Stimulated activated CD4-positive, alpha-beta T cell treated with anti-CD3 and anti-CD28 coated beads, Interleukin-1b, Interleukin-23, amount 100 ng/mL, for 24 hours (primary cell): ENCODE measurements around the gene LUC7L.

Source experiments
- DNase-seq, 4 experiments: peaks; one replicate each; pipeline ENCODE4 v3.0.0-alpha.2; 2020; ENCODE audit warnings: low read depth in 4 of 4, low spot score in 1 of 4

Gene LUC7L

DNA sequence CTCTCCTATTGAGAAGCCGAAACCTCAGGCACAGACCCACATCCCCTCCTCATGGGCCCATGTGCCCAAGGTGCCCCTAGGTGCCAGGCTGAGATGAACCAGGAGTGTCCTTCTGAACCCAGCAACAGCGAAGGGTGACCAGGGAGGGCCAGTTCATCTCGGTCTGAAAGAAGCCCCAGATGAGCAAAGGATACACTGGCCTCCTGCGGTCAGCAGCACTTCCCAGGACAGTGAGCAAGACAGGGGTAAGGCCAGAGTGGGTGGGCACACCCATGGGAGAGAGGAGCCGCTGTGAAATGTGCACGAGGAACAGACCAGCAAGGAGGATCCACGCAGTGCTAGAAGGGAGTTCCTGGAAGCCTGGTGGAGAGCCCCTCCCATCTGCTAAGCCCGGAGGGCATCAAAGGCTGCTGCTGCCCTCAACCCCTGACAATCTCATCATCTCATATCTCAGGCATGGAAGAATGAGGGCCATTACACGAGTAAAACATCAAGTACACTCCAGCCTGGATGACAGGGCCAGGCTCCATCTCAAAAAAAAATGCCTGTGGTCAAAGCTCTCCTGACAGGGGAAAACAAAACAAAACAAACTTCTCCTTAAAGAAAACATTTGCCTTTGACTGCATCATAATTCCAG lies 80.1 kb downstream of the LUC7L start:
- no peak for DNase-seq

GRCh38 chr16:146646-147045 lies 82.6 kb downstream of the LUC7L start:
- DNase-seq, result no peak

- no peak for DNase-seq
These were observed 84.4 kb downstream of the LUC7L start for GRCh38 chr16:144797-145252.

DNA sequence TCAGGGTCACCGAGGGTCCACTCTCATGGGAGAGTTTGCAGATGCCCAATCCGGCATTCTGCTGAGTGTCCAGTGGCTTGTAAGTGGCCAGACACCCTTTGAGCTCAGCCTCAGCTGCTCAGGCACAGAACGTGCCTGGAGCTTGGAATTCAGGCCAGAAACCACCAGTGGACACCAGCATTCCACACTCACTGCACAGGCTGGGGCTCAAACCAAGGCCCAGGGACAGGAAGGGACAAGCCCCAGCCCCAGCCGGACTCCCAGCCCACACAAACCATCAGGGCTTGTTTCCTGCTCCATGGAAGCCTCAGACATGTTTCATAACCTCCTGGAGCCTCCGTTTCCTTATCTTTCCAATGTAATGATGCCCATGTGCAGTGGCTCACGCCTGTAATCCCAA lies 85.8 kb downstream of the LUC7L start:
- DNase-seq, result no peak

GRCh38 chr16:143047-143446 lies 86.2 kb downstream of the LUC7L start:
- DNase-seq, result no peak

DNA sequence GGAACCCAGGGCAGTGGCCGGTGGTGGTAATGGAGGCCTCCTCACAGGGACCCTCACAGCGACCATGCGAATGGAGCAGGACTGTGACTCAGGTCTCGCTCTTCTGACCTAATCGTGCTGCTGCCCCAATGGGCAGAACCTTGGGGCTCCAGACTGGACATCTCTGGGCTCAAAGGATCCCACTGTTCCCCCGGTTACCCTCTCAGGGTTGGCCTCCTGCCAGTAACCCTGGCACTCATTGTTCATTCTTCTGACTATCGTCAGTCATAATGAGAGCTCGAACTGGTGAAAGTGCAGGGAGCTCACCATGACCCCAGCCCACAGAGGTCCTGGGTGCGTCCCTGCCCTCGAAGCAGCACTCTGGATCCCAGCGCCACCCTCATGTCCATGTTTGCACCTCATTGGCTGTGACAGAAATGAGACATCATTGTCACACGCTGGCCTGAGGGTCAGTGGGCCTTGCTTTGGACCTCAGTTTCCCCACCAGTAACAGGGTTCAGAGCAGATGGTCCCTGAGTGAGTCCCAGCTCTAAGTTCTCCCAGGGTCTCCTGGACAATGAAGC lies 86.8 kb downstream of the LUC7L start:
- no peak for DNase-seq

DNA sequence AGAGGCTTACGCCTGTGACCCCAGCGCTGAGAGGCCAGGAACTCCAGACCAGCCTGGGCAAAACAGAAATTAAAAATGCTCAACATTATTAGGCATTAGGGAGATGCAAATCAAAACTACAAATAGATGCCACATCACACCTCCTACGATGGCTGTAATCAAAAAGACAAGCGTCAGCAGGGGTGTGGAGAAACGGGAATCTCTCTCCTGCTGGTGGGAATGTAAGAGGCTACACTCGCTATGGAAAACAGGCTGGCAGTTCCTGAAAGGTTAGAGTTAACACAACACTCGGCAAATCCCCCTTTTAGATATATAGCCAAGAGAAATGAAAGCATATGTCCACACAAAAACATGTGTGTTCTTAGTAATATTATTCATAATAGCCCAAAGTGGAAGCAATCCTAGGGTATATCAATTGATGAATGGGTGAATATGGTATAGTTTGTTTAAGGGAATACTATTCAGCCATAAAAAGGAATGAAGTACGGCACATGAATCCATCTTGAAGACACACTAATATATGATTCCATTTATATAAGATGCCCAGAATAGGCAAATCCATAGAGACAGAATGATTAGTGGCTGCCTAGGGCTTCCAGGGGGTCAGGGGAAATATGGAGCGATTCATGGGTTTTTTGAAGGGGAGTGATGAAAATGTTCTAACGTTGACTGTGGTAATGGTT lies 88.9 kb downstream of the LUC7L start:
- no peak for DNase-seq
